T-helper 17 cell (primary cell): ENCODE data around the gene KISS1R. TPM values are rescaled to one million over a fixed set of nuclear protein-coding genes. Genes with fewer than 3 reads are reported as not detected.
A peak's percentile ranks its signal among the peaks of the same experiment; 100 is the strongest.
"Not testable (repeated sequence)": the region's sequence is repeated elsewhere in the genome, so short reads cannot be mapped to it uniquely, and the experiment has no call there.

Experiments used
- ATAC-seq: fragments of 150-1000 bp; cut with Tn5 transposase; 2 replicates; pipeline ENCODE4 v1.10.0; 2021; ENCODE audit warnings: mild to moderate bottlenecking, moderate library complexity
- DNase-seq, 3 donors: peaks; one replicate each; pipeline versions ENCODE4 v3.0.0 to v3.0.0-alpha.2; 2020 to 2021
- H3K9me3 ChIP-seq: one replicate; pipeline ENCODE4 v1.7.0; 2013; ENCODE audit warnings: low read length, mild to moderate bottlenecking; ENCODE audit not compliant: control insufficient read depth, poor library complexity, severe bottlenecking
- H3K27ac Mint-ChIP-seq: one replicate; pipeline ENCODE4 v1.8.0; 2022; ENCODE audit warnings: mild to moderate bottlenecking, moderate library complexity, mixed read lengths
- H3K27me3 Mint-ChIP-seq: one replicate; pipeline ENCODE4 v1.8.0; 2022; ENCODE audit warnings: mixed read lengths
- H3K36me3 Mint-ChIP-seq: one replicate; pipeline ENCODE4 v1.8.0; 2022; ENCODE audit warnings: low read depth, mixed read lengths
- H3K4me1 Mint-ChIP-seq: one replicate; pipeline ENCODE4 v1.8.0; 2022; ENCODE audit warnings: mild to moderate bottlenecking, mixed read lengths
- H3K4me3 Mint-ChIP-seq: one replicate; pipeline ENCODE4 v1.8.0; 2022; ENCODE audit warnings: mild to moderate bottlenecking, moderate library complexity, mixed read lengths
- total RNA-seq, 4 donors: library from RNA in 2 of 4; stranded (reverse) in 2 of 4; gene quantifications; one replicate each; pipeline ENCODE4 v1.2.3 and lab custom pipeline; 2022 to 2026

The KISS1R gene
- total RNA-seq, 2 donors from 2014 or later, result 0.94 to 0.99 TPM

- Mint-ChIP-seq H3K4me1 (no peaks in the 10 kb centered on the region), H3K4me3 (no peak overlapping the region), H3K36me3 (no peaks in the 10 kb centered on the region), H3K27ac (no peak overlapping the region), H3K27me3 (no peaks in the 10 kb centered on the region)
- no peaks in the 10 kb centered on the region for H3K9me3 ChIP-seq
- ATAC-seq (no peak), DNase-seq (no peak)
Observed at GRCh38 chr19:956766-957440, 39.8 kb downstream of the KISS1R start.

- ATAC-seq, H3K4me1 Mint-ChIP-seq, DNase-seq, H3K36me3 Mint-ChIP-seq, H3K27me3 Mint-ChIP-seq, H3K9me3 ChIP-seq, H3K4me3 Mint-ChIP-seq: not testable (repeated sequence)
- peak overlapping the region; percentile 32 for H3K27ac Mint-ChIP-seq
Observed at GRCh38 chr19:957578-957977, 40.4 kb downstream of the KISS1R start.

- ATAC-seq, result no peak
- H3K4me1 Mint-ChIP-seq, result no peaks in the 10 kb centered on the region
Observed at GRCh38 chr19:958967-959855, 42.1 kb downstream of the KISS1R start.

GRCh38 chr19:960020-960419 lies 42.9 kb downstream of the KISS1R start:
- DNase-seq (no peak), ATAC-seq (no peak)
- Mint-ChIP-seq H3K36me3 (peaks cover under 1% of the 10 kb centered on the region), H3K4me3 (no peak overlapping the region), H3K27me3 (no peaks in the 10 kb centered on the region), H3K27ac (no peak overlapping the region), H3K4me1 (peaks cover under 1% of the 10 kb centered on the region)
- no peaks in the 10 kb centered on the region for H3K9me3 ChIP-seq

More at GRCh38 chr19:958967-959855, 42.1 kb downstream of the KISS1R start:
- Mint-ChIP-seq H3K36me3 (no peaks in the 10 kb centered on the region), H3K27ac (no peak overlapping the region), H3K4me3 (no peak overlapping the region), H3K27me3 (no peaks in the 10 kb centered on the region)
- no peak for DNase-seq
- no peaks in the 10 kb centered on the region for H3K9me3 ChIP-seq

- H3K9me3 ChIP-seq, result no peaks in the 10 kb centered on the region
- H3K27me3 Mint-ChIP-seq, result no peaks in the 10 kb centered on the region
- no peak overlapping the region for H3K4me3 Mint-ChIP-seq
Observed at GRCh38 chr19:960601-960938, 43.4 kb downstream of the KISS1R start.

GRCh38 chr19:961866-962620 lies 44.9 kb downstream of the KISS1R start:
- H3K9me3 ChIP-seq, result no peaks in the 10 kb centered on the region
- Mint-ChIP-seq H3K36me3 (peaks cover 2% of the 10 kb centered on the region), H3K4me3 (no peak overlapping the region), H3K4me1 (peaks cover 2% of the 10 kb centered on the region), H3K27me3 (no peaks in the 10 kb centered on the region), H3K27ac (peak overlapping the region; percentile 77)
- DNase-seq (no peak), ATAC-seq (no peak)

More at GRCh38 chr19:960601-960938, 43.4 kb downstream of the KISS1R start:
- peaks cover 2% of the 10 kb centered on the region for H3K36me3 Mint-ChIP-seq
- H3K4me1 Mint-ChIP-seq, result peaks cover 2% of the 10 kb centered on the region
- DNase-seq, result no peak
- ATAC-seq, result no peak
- H3K27ac Mint-ChIP-seq, result no peak overlapping the region

GRCh38 chr19:962683-963400 lies 45.7 kb downstream of the KISS1R start:
- H3K36me3 Mint-ChIP-seq, result peaks cover 2% of the 10 kb centered on the region
- no peak overlapping the region for H3K4me3 Mint-ChIP-seq
- no peak for DNase-seq
- H3K9me3 ChIP-seq, result no peaks in the 10 kb centered on the region
- H3K27ac Mint-ChIP-seq, result peak overlapping the region; percentile 77
- peaks cover 2% of the 10 kb centered on the region for H3K4me1 Mint-ChIP-seq
- H3K27me3 Mint-ChIP-seq, result no peaks in the 10 kb centered on the region
- ATAC-seq, result no peak

- peaks cover 2% of the 10 kb centered on the region for H3K36me3 Mint-ChIP-seq
- H3K9me3 ChIP-seq, result no peaks in the 10 kb centered on the region
- H3K4me3 Mint-ChIP-seq, result no peak overlapping the region
- peaks cover 2% of the 10 kb centered on the region for H3K4me1 Mint-ChIP-seq
- no peaks in the 10 kb centered on the region for H3K27me3 Mint-ChIP-seq
- DNase-seq, result no peak
- ATAC-seq, result no peak
- peak overlapping the region; percentile 32 for H3K27ac Mint-ChIP-seq
Observed at GRCh38 chr19:963486-963951, 46.4 kb downstream of the KISS1R start.

- no peak for DNase-seq
- ATAC-seq, result no peak
- Mint-ChIP-seq H3K4me3 (no peak overlapping the region), H3K27ac (no peak overlapping the region), H3K4me1 (peaks cover 2% of the 10 kb centered on the region), H3K36me3 (peaks cover 2% of the 10 kb centered on the region), H3K27me3 (no peaks in the 10 kb centered on the region)
- no peaks in the 10 kb centered on the region for H3K9me3 ChIP-seq
Observed at GRCh38 chr19:964116-964520, 47.0 kb downstream of the KISS1R start.

GRCh38 chr19:964761-965694 lies 47.9 kb downstream of the KISS1R start:
- Mint-ChIP-seq H3K36me3 (peaks cover 2% of the 10 kb centered on the region), H3K27me3 (no peaks in the 10 kb centered on the region)

GRCh38 chr19:966485-967088 lies 49.5 kb downstream of the KISS1R start:
- peaks cover 2% of the 10 kb centered on the region for H3K36me3 Mint-ChIP-seq
- peaks cover 2% of the 10 kb centered on the region for H3K4me1 Mint-ChIP-seq
- peak overlapping the region; percentile 5 for H3K4me3 Mint-ChIP-seq
- DNase-seq, result no peak
- no peak for ATAC-seq
- H3K27ac Mint-ChIP-seq, result peak overlapping the region; percentile 16
- no peaks in the 10 kb centered on the region for H3K27me3 Mint-ChIP-seq
- H3K9me3 ChIP-seq, result peaks cover 3% of the 10 kb centered on the region

More at GRCh38 chr19:964761-965694, 47.9 kb downstream of the KISS1R start:
- DNase-seq (no peak), ATAC-seq (no peak)
- no peaks in the 10 kb centered on the region for H3K9me3 ChIP-seq
- Mint-ChIP-seq H3K4me1 (peaks cover 2% of the 10 kb centered on the region), H3K27ac (no peak overlapping the region), H3K4me3 (no peak overlapping the region)
